Hepatocyte (in vitro differentiated cells): ENCODE data around the gene IRF2BPL. TPM values are rescaled to one million over a fixed set of nuclear protein-coding genes. Genes with fewer than 3 reads are reported as not detected.
A peak's percentile ranks its signal among the peaks of the same experiment; 100 is the strongest.

Source experiments
- DNase-seq: peaks from one replicate; pipeline ENCODE4 v3.0.0-alpha.2; 2016; ENCODE audit warnings: low spot score
- H2AFZ ChIP-seq: fragments of 200-600 bp; sonication (generic); 2 replicates; pipeline ENCODE4 v1.6.0; 2016; ENCODE audit warnings: antibody characterized with exemption, mild to moderate bottlenecking
- H3K27ac ChIP-seq: fragments of 200-600 bp; sonication (generic); 2 replicates; pipeline ENCODE4 v1.5.1; 2016; ENCODE audit warnings: mild to moderate bottlenecking
- H3K27me3 ChIP-seq: fragments of 200-600 bp; sonication (generic); 2 replicates; pipeline ENCODE4 v1.6.1; 2016
- H3K36me3 ChIP-seq: fragments of 200-600 bp; sonication (generic); replicated peaks from 2 replicates; pipeline ENCODE4 v1.5.1; 2016; ENCODE audit warnings: low read depth; ENCODE audit not compliant: insufficient read depth
- H3K4me1 ChIP-seq: fragments of 200-600 bp; sonication (generic); 2 replicates; pipeline ENCODE4 v1.5.1; 2016; ENCODE audit warnings: mild to moderate bottlenecking, moderate library complexity; ENCODE audit not compliant: insufficient read depth
- H3K4me2 ChIP-seq: fragments of 200-600 bp; sonication (generic); 2 replicates; pipeline ENCODE4 v1.6.0; 2016
- H3K4me3 ChIP-seq: fragments of 200-600 bp; sonication (generic); 2 replicates; pipeline ENCODE4 v1.5.1; 2016; ENCODE audit warnings: mild to moderate bottlenecking
- H3K79me2 ChIP-seq: fragments of 200-600 bp; sonication (generic); 2 replicates; pipeline ENCODE4 v1.6.0; 2017; ENCODE audit warnings: mild to moderate bottlenecking
- H3K9me2 ChIP-seq: fragments of 200-600 bp; sonication (generic); replicated peaks from 2 replicates; pipeline ENCODE4 v1.6.0; 2017; ENCODE audit warnings: mild to moderate bottlenecking; ENCODE audit not compliant: insufficient read depth
- H3K9me3 ChIP-seq: fragments of 200-600 bp; sonication (generic); 2 replicates; pipeline ENCODE4 v1.5.1; 2016; ENCODE audit warnings: low read depth, mild to moderate bottlenecking
- H4K20me1 ChIP-seq: fragments of 200-600 bp; sonication (generic); 2 replicates; pipeline ENCODE4 v1.6.0; 2016; ENCODE audit warnings: mild to moderate bottlenecking; ENCODE audit not compliant: insufficient read depth, poor library complexity, severe bottlenecking
- CTCF ChIP-seq: fragments of 200-600 bp; sonication (generic); IDR thresholded peaks from 2 replicates; pipeline ENCODE4 v1.5.1; 2016; ENCODE audit warnings: antibody characterized with exemption, mild to moderate bottlenecking; ENCODE audit not compliant: poor library complexity
- EZH2 ChIP-seq: fragments of 200-600 bp; sonication (generic); IDR thresholded peaks from 2 replicates; pipeline ENCODE4 v1.6.1; 2016; ENCODE audit warnings: antibody characterized with exemption, mild to moderate bottlenecking, borderline replicate concordance
- EZH2phosphoT487 ChIP-seq: fragments of 200-600 bp; sonication (generic); IDR thresholded peaks from one replicate; pipeline ENCODE4 v1.6.1; 2018; ENCODE audit warnings: antibody characterized with exemption, mild to moderate bottlenecking, low read depth, moderate library complexity; ENCODE audit not compliant: unreplicated experiment, severe bottlenecking
- WGBS: methylation state at CpG from one replicate; pipeline ENCODE4 v1.1.6; 2016; ENCODE audit warnings: low lambda C conversion rate; ENCODE audit errors: missing lambda C conversion rate; 5-methylcytosine and 5-hydroxymethylcytosine counted together
- polyA plus RNA-seq: library from polyadenylated mRNA; unstranded; fragments of >200 nt; fragmentation: Nextera tagmentation; extraction: Ambion mirVana; gene quantifications from 2 replicates; pipeline ENCODE4 v1.2.1, GENCODE V29; 2016
- total RNA-seq: library from RNA; depleted of rRNA; stranded (reverse); fragments of >200 nt; gene quantifications from 2 replicates; pipeline ENCODE4 v1.2.3, GENCODE V29; 2014

The IRF2BPL gene
- total and polyA plus RNA-seq, 2 experiments from 2014 or later = 34.5 to 52.1 TPM

GRCh38 chr14:77007183-77007974 lies 21.1 kb downstream of the IRF2BPL start:
- Histone ChIP-seq H3K4me3 (no peak overlapping the region), H3K4me1 (peaks cover 49% of the 10 kb centered on the region), H3K9me2 (no peaks in the 10 kb centered on the region), H3K4me2 (peak overlapping the region; percentile 48), H3K36me3 (no peaks in the 10 kb centered on the region), H4K20me1 (no peaks in the 10 kb centered on the region), H3K27ac (peak overlapping the region; percentile 83), H3K27me3 (no peaks in the 10 kb centered on the region), H3K79me2 (no peaks in the 10 kb centered on the region), H3K9me3 (no peaks in the 10 kb centered on the region), H2AFZ (no peak overlapping the region)
- TF ChIP-seq EZH2 (no peak), EZH2phosphoT487 (no peak), CTCF (no peak)
- DNase-seq = peak; percentile 3
- 74% methylated on average over 16 of the region's 18 CpGs for WGBS

DNA sequence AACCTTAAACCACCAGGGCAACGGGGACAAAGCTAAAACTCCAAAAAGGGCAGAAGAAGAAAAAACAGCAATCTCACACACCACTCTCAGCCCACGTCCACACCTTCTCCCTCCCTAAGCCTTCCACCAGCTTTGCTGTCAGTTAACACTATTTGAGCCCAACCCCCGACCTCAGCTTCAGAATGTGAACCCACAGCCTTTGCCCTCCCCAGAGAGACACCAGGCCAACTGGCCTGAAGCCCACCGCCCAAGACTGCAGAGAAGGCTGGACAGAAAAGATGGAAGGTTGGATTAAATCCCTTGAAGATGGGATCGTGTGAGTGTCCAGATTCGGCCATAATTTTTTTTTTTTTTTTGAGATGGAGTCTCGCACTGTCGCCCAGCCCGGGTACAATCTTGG lies 22.4 kb downstream of the IRF2BPL start:
- H3K79me2 ChIP-seq = no peaks in the 10 kb centered on the region
- H3K27ac ChIP-seq = peak overlapping the region; percentile 78
- no peaks in the 10 kb centered on the region for H3K9me2 ChIP-seq
- H3K4me2 ChIP-seq = no peak overlapping the region
- DNase-seq = peak; percentile 3
- H3K36me3 ChIP-seq = no peaks in the 10 kb centered on the region
- H3K4me1 ChIP-seq = peaks cover 46% of the 10 kb centered on the region
- H4K20me1 ChIP-seq = no peaks in the 10 kb centered on the region
- no peak overlapping the region for H2AFZ ChIP-seq
- 88% methylated on average over 9 of the region's 9 CpGs for WGBS
- no peaks in the 10 kb centered on the region for H3K27me3 ChIP-seq
- no peaks in the 10 kb centered on the region for H3K9me3 ChIP-seq
- TF ChIP-seq CTCF (no peak), EZH2phosphoT487 (no peak), EZH2 (no peak)
- H3K4me3 ChIP-seq = no peak overlapping the region

DNA sequence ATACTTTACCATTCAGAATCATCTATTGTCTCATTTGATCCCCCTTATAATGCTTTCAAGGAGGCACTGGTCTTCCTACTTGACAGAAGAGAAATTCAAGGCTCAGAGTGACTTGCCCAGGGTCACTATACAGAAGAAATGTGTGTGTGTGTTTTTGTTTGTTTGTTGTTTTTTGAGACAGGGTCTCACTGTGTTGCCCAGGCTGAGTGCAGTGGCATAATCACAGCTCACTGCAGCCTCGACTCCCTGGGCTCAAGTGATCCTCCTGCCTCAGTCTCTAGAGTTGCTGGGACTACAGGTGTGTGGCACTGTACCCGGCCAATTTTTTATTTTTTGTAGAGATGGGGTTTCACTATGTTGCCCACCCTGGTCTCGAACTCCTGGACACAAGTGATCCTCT lies 22.9 kb downstream of the IRF2BPL start:
- no peak for TF ChIP-seq CTCF
- H3K9me2 ChIP-seq = no peaks in the 10 kb centered on the region
- peaks cover 47% of the 10 kb centered on the region for H3K4me1 ChIP-seq
- H3K27me3 ChIP-seq = no peaks in the 10 kb centered on the region
- no peaks in the 10 kb centered on the region for H3K36me3 ChIP-seq
- H3K4me2 ChIP-seq = no peak overlapping the region
- WGBS = 92% methylated on average over 3 of the region's 3 CpGs
- H4K20me1 ChIP-seq = no peaks in the 10 kb centered on the region
- peak overlapping the region; percentile 78 for H3K27ac ChIP-seq
- H3K79me2 ChIP-seq = no peaks in the 10 kb centered on the region
- DNase-seq = no peak
- H3K4me3 ChIP-seq = no peak overlapping the region
- H3K9me3 ChIP-seq = no peaks in the 10 kb centered on the region
- H2AFZ ChIP-seq = no peak overlapping the region
